ENCODE results near the gene ABTB1.

DNA sequence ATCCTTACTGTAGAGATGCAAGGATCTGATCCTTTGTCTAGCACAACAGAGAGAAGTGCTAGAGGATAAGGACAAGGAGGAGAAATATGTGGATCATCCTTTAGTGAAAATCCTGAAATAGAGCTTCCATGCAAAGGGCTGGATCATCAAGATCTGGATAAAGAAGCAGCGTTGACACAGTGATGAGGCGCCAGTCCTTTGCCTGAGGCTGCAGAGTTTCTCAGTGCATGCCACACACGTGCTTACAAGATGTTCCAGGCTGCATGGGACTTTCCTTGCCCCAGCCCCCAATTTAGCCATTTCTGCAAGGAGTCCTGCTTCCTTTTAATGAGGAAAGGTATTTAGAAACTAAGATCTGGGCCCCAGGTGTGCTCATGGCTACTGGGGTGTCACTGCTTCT, 7.2 kb upstream of the ABTB1 start:
- TF ChIP-seq, protein P1, sequence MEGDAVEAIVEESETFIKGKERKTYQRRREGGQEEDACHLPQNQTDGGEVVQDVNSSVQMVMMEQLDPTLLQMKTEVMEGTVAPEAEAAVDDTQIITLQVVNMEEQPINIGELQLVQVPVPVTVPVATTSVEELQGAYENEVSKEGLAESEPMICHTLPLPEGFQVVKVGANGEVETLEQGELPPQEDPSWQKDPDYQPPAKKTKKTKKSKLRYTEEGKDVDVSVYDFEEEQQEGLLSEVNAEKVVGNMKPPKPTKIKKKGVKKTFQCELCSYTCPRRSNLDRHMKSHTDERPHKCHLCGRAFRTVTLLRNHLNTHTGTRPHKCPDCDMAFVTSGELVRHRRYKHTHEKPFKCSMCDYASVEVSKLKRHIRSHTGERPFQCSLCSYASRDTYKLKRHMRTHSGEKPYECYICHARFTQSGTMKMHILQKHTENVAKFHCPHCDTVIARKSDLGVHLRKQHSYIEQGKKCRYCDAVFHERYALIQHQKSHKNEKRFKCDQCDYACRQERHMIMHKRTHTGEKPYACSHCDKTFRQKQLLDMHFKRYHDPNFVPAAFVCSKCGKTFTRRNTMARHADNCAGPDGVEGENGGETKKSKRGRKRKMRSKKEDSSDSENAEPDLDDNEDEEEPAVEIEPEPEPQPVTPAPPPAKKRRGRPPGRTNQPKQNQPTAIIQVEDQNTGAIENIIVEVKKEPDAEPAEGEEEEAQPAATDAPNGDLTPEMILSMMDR (IDR thresholded peaks at IDR 0.05) = no peak
- TF ChIP-seq POLR2A (IDR thresholded peaks at IDR 0.05) = no peak
